Activated T-helper 9 cell treated with anti-CD3 and anti-CD28 coated beads, Interleukin-2, amount 50 U/mL, for 16 hours (primary cell): ENCODE results near the gene ARAP1.

Experiments used
- DNase-seq: peaks from one replicate; pipeline ENCODE4 v3.0.0-alpha.2; 2020; ENCODE audit warnings: low read depth

ARAP1 gene

GRCh38 chr11:72682238-72682857 is 69.9 kb downstream of the ARAP1 start:
- no peak for DNase-seq

- no peak for DNase-seq
Observed at GRCh38 chr11:72681226-72682153, 70.7 kb downstream of the ARAP1 start.

- no peak for DNase-seq
Observed at GRCh38 chr11:72680624-72681158, 71.5 kb downstream of the ARAP1 start.

- no peak for DNase-seq
Observed at GRCh38 chr11:72679869-72680268, 72.3 kb downstream of the ARAP1 start.

- no peak for DNase-seq
Observed at GRCh38 chr11:72678524-72678923, 73.7 kb downstream of the ARAP1 start.

- DNase-seq = peak; percentile 46
Observed at GRCh38 chr11:72676861-72677341, 75.3 kb downstream of the ARAP1 start.

GRCh38 chr11:72675221-72675620 is 77.0 kb downstream of the ARAP1 start:
- DNase-seq = no peak

- DNase-seq = no peak
Observed at GRCh38 chr11:72673943-72674828, 78.0 kb downstream of the ARAP1 start, which contains the start of gene PDE2A. PDE2A (minus strand) TSS chr11:72674422; CDS start chr11:72674207, 215 bp downstream.

- no peak for DNase-seq
Observed at GRCh38 chr11:72673284-72673942, 78.8 kb downstream of the ARAP1 start.

- no peak for DNase-seq
Observed at GRCh38 chr11:72672597-72673238, 79.5 kb downstream of the ARAP1 start.

- DNase-seq = no peak
Observed at GRCh38 chr11:72671152-72672099, 80.8 kb downstream of the ARAP1 start.

GRCh38 chr11:72670041-72670440 is 82.2 kb downstream of the ARAP1 start:
- no peak for DNase-seq

GRCh38 chr11:72669527-72669926 is 82.7 kb downstream of the ARAP1 start:
- DNase-seq = no peak

- DNase-seq = no peak
Observed at GRCh38 chr11:72668629-72669347, 83.4 kb downstream of the ARAP1 start.

- no peak for DNase-seq
Observed at GRCh38 chr11:72665911-72666472, 86.2 kb downstream of the ARAP1 start.

- no peak for DNase-seq
Observed at GRCh38 chr11:72662036-72662435, 90.2 kb downstream of the ARAP1 start.

- no peak for DNase-seq
Observed at GRCh38 chr11:72661486-72661885, 90.7 kb downstream of the ARAP1 start.

- DNase-seq = no peak
Observed at GRCh38 chr11:72658989-72659640, 93.1 kb downstream of the ARAP1 start.
